Esophagus squamous epithelium (tissue), 5 donors: ENCODE data around the gene DNAJC18. TPM values are rescaled to one million over a fixed set of nuclear protein-coding genes. Genes with fewer than 3 reads are reported as not detected.
A peak's percentile ranks its signal among the peaks of the same experiment; 100 is the strongest.

ENCODE experiments used
- DNase-seq: peaks from one replicate; lab custom pipeline; 2025; lab: John Stamatoyannopoulos, UW
- H3K27ac ChIP-seq, 4 donors: fragments of 200-600 bp; sonication (generic); one replicate each; pipeline ENCODE4 v1.5.1; 2016 to 2019; ENCODE audit warnings: mild to moderate bottlenecking in 1 of 4
- H3K27me3 ChIP-seq, 4 donors: fragments of 200-600 bp; sonication (generic); 1 replicate in 3 of 4; 2 replicates in 1 of 4; pipeline versions ENCODE4 v1.5.1 to v1.6.0; 2017 to 2021; ENCODE audit warnings: antibody characterized with exemption in 1 of 4
- H3K36me3 ChIP-seq, 3 donors: fragments of 200-600 bp; sonication (generic); one replicate each; pipeline ENCODE4 v1.5.1; 2016 to 2019
- H3K4me1 ChIP-seq, 3 donors: fragments of 200-600 bp; sonication (generic); one replicate each; pipeline ENCODE4 v1.5.1; 2017 to 2019
- H3K4me3 ChIP-seq, 4 donors: fragments of 200-600 bp; sonication (generic); 1 replicate in 3 of 4; 2 replicates in 1 of 4; pipeline ENCODE4 v1.5.1; 2016 to 2019; ENCODE audit warnings: mild to moderate bottlenecking in 2 of 4, moderate library complexity in 1 of 4
- H3K9me3 ChIP-seq, 3 donors: fragments of 200-600 bp; sonication (generic); one replicate each; pipeline ENCODE4 v1.5.1; 2016 to 2019
- CTCF ChIP-seq, 6 experiments: fragments of 450-650 bp in 4 of 6; fragments of 200-600 bp in 2 of 6; sonication (generic) in 2 of 6; IDR thresholded peaks; one replicate each; pipeline ENCODE4 v1.5.1; 2016 to 2019; ENCODE audit warnings: antibody characterized with exemption in 6 of 6, mild to moderate bottlenecking in 4 of 6, moderate library complexity in 4 of 6
- POLR2A ChIP-seq, 4 donors: fragments of 450-650 bp; IDR thresholded peaks; one replicate each; pipeline ENCODE4 v1.6.1; 2017; ENCODE audit warnings: antibody characterized with exemption in 4 of 4, mild to moderate bottlenecking in 4 of 4, moderate library complexity in 3 of 4
- WGBS, 2 donors: methylation state at CpG; one replicate each; pipeline ENCODE4 v1.1.5; 2018; 5-methylcytosine and 5-hydroxymethylcytosine counted together
- intact Hi-C: fragments of 100-400 bp; cut with DNase I; formaldehyde crosslinking; loops from one replicate; pipeline ENCODE4 v1.15.0; 2022
- total RNA-seq, 4 donors: library from RNA; depleted of rRNA; stranded (reverse); fragments of >200 nt; gene quantifications; one replicate each; pipeline ENCODE4 v1.1.0, GENCODE V29; 2016
- donor health status: DM: yes; HTN: yes; CAD: no.

The DNAJC18 gene
- total RNA-seq, 4 donors from 2014 or later = 0.53 to 6.9 (median 3.9) TPM

- no peak for DNase-seq
- no peaks in the 10 kb centered on the region for H3K27me3 ChIP-seq
- peak within 1 kb of the TSS in 2 of 4 donors; percentile 34 to 58 for H3K27ac ChIP-seq
- intact Hi-C loops = no loop called here
- H3K36me3 ChIP-seq = peaks cover 2 to 12% (median 6%) of the 10 kb centered on the region in 3 donors
- no peaks in the 10 kb centered on the region for H3K9me3 ChIP-seq
- peaks cover 0 to 41% (median 27%) of the 10 kb centered on the region in 3 donors for H3K4me1 ChIP-seq
- WGBS, 2 donors = 40 to 67% methylated on average over 7 of the region's 9 CpGs
- TF ChIP-seq POLR2A (IDR thresholded peaks at IDR 0.05) = no peak
- TF ChIP-seq CTCF (IDR thresholded peaks at IDR 0.05) = no peak
- H3K4me3 ChIP-seq = peak within 1 kb of the TSS in 1 of 4 donors; percentile 18
Observed at GRCh38 chr5:139470821-139471300, 31.5 kb upstream of the DNAJC18 start, which contains the start of gene SMIM33. TSS of gene SMIM33 (plus strand) at chr5:139471004. CDS start at chr5:139471122, 118 bp downstream.

GRCh38 chr5:139468421-139468931, 29.2 kb upstream of the DNAJC18 start:
- no peak overlapping the region for H3K27ac ChIP-seq
- H3K4me1 ChIP-seq = peaks cover 0 to 18% (median 8%) of the 10 kb centered on the region in 3 donors
- intact Hi-C loops = no loop called here
- TF ChIP-seq CTCF (IDR thresholded peaks at IDR 0.05) = no peak
- no peak for TF ChIP-seq POLR2A (IDR thresholded peaks at IDR 0.05)
- no peaks in the 10 kb centered on the region for H3K9me3 ChIP-seq
- no peaks in the 10 kb centered on the region for H3K27me3 ChIP-seq
- 65 to 73% methylated on average over 7 to 8 of the region's 8 CpGs for WGBS, 2 donors
- H3K4me3 ChIP-seq = no peak overlapping the region
- DNase-seq = no peak
- no peaks in the 10 kb centered on the region for H3K36me3 ChIP-seq

GRCh38 chr5:139462586-139463276, 23.4 kb upstream of the DNAJC18 start, which contains the start of gene ECSCR:
TSS of gene ECSCR (minus strand) at chr5:139462743. CDS start at chr5:139462670, 73 bp downstream.
- WGBS, 2 donors = 75 to 80% methylated on average over 8 to 9 of the region's 10 CpGs
- Histone ChIP-seq H3K9me3 (no peaks in the 10 kb centered on the region), H3K27me3 (no peaks in the 10 kb centered on the region), H3K4me3 (peak within 1 kb of the TSS in 3 of 4 donors; percentile 28 to 51 (median 37)), H3K36me3 (no peaks in the 10 kb centered on the region), H3K4me1 (peaks cover 0 to 27% (median 4%) of the 10 kb centered on the region in 3 donors), H3K27ac (peak within 1 kb of the TSS; percentile 50 to 82 (median 72))
- TF ChIP-seq POLR2A (IDR thresholded peaks at IDR 0.05) (no peak), CTCF (IDR thresholded peaks at IDR 0.05) (no peak)
- DNase-seq = no peak
- intact Hi-C loops = no loop called here

- DNase-seq = no peak
- H3K27me3 ChIP-seq = no peaks in the 10 kb centered on the region
- peak overlapping the region in 3 of 4 donors; percentile 28 to 51 (median 37) for H3K4me3 ChIP-seq
- no peaks in the 10 kb centered on the region for H3K9me3 ChIP-seq
- intact Hi-C loops = no loop called here
- 64 to 77% methylated on average over 2 to 5 of the region's 5 CpGs for WGBS, 2 donors
- peaks cover 0 to 28% (median 4%) of the 10 kb centered on the region in 3 donors for H3K4me1 ChIP-seq
- no peak for TF ChIP-seq CTCF (IDR thresholded peaks at IDR 0.05)
- TF ChIP-seq POLR2A (IDR thresholded peaks at IDR 0.05) = peak in 1 of 4 donors; percentile 18
- H3K27ac ChIP-seq = peak overlapping the region; percentile 50 to 82 (median 72)
- H3K36me3 ChIP-seq = no peaks in the 10 kb centered on the region
Observed at GRCh38 chr5:139461698-139462097, 22.4 kb upstream of the DNAJC18 start.

GRCh38 chr5:139461176-139461575, 21.9 kb upstream of the DNAJC18 start:
- WGBS, 2 donors = 76 to 90% methylated on average over 2 to 7 of the region's 7 CpGs
- H3K4me3 ChIP-seq = peak overlapping the region in 3 of 4 donors; percentile 28 to 51 (median 37)
- TF ChIP-seq POLR2A (IDR thresholded peaks at IDR 0.05) = no peak
- DNase-seq = no peak
- peaks cover 0 to 28% (median 4%) of the 10 kb centered on the region in 3 donors for H3K4me1 ChIP-seq
- H3K9me3 ChIP-seq = no peaks in the 10 kb centered on the region
- H3K27me3 ChIP-seq = no peaks in the 10 kb centered on the region
- intact Hi-C loops = no loop called here
- H3K36me3 ChIP-seq = no peaks in the 10 kb centered on the region
- H3K27ac ChIP-seq = peak overlapping the region; percentile 50 to 82 (median 72)
